Lung (tissue), 12 donors: ENCODE results near the gene TEDC1. TPM values are rescaled to one million over a fixed set of nuclear protein-coding genes. Genes with fewer than 3 reads are reported as not detected.

ENCODE experiments used
- ATAC-seq: fragments of 200-7000 bp; cut with Tn5 transposase; one replicate; pipeline ENCODE4 v1.9.1; 2020; ENCODE audit warnings: moderate number of reproducible peaks; ENCODE audit not compliant: insufficient read depth, low FRiP score
- DNase-seq, 3 donors: peaks; one replicate each; pipeline ENCODE4 v3.0.0-alpha.2; 2013 to 2017
- H3K27ac ChIP-seq, 2 donors: one replicate each; pipeline ENCODE4 v1.5.1; 2013; ENCODE audit warnings: mild to moderate bottlenecking in 2 of 2, moderate library complexity in 2 of 2, control low read depth in 1 of 2, inconsistent platforms in 1 of 2, low read depth in 1 of 2, low read length in 1 of 2
- H3K27me3 ChIP-seq, 3 donors: one replicate each; pipeline ENCODE4 v1.5.1; 2013; ENCODE audit warnings: low read length in 2 of 3; ENCODE audit not compliant: control insufficient read depth in 3 of 3, insufficient read depth in 3 of 3
- H3K36me3 ChIP-seq, 4 donors: one replicate each; pipeline ENCODE4 v1.5.1; 2013; ENCODE audit warnings: low read length in 4 of 4, mild to moderate bottlenecking in 1 of 4, moderate library complexity in 1 of 4; ENCODE audit not compliant: control insufficient read depth in 4 of 4, insufficient read depth in 4 of 4
- H3K4me1 ChIP-seq, 5 donors: one replicate each; pipeline ENCODE4 v1.5.1; 2013; ENCODE audit warnings: low read length in 5 of 5, mild to moderate bottlenecking in 2 of 5, moderate library complexity in 1 of 5; ENCODE audit not compliant: control insufficient read depth in 5 of 5, insufficient read depth in 5 of 5
- H3K4me3 ChIP-seq: one replicate; pipeline ENCODE4 v1.5.1; 2013; ENCODE audit warnings: mild to moderate bottlenecking, control low read depth, moderate library complexity
- H3K9ac ChIP-seq, 2 donors: one replicate each; pipeline ENCODE4 v1.5.1; 2013; ENCODE audit warnings: low read length in 2 of 2, control low read depth in 1 of 2; ENCODE audit not compliant: insufficient read depth in 1 of 2
- H3K9me3 ChIP-seq, 4 donors: one replicate each; pipeline ENCODE4 v1.5.1; 2013; ENCODE audit warnings: low read length in 3 of 4, mild to moderate bottlenecking in 1 of 4, moderate library complexity in 1 of 4; ENCODE audit not compliant: control insufficient read depth in 4 of 4, insufficient read depth in 3 of 4
- CTCF ChIP-seq: IDR thresholded peaks from 2 replicates; pipeline ENCODE4 v1.5.1; 2012; ENCODE audit warnings: mild to moderate bottlenecking; ENCODE audit errors: control extremely low read depth, extremely low read depth
- WGBS, 2 donors: extraction: QIAGEN DNeasy Blood & Tissue Kit; methylation state at CpG; one replicate each; pipeline ENCODE4 v1.1.7; 2013; 5-methylcytosine and 5-hydroxymethylcytosine counted together
- polyA plus RNA-seq, 2 donors: library from polyadenylated mRNA; stranded (reverse); fragments of 200-250 nt; gene quantifications; one replicate each; pipeline ENCODE4 v1.2.1, GENCODE V29; 2013
- total RNA-seq, 2 donors: library from RNA; depleted of rRNA in 1 of 2; stranded (reverse); fragments of >200 nt in 1 of 2; gene quantifications; one replicate each; pipeline ENCODE4 v1.2.1, GENCODE V29; 2014 to 2021
- donor health status: control.
- donor health status: control.
- donor health status: Bipolar disorder and iron deficiency.
- donor health status: healthy.
- donor health status: DM: yes; HTN: yes; CAD: no.

Gene TEDC1
- total and polyA plus RNA-seq, 4 donors = 5.8 to 20.8 (median 14.4) TPM

GRCh38 chr14:105469456-105470349 is 21.3 kb upstream of the TEDC1 start:
- no peak for TF ChIP-seq CTCF
- Histone ChIP-seq H3K9ac (no peak overlapping the region), H3K27me3 (no peaks in the 10 kb centered on the region), H3K9me3 (no peaks in the 10 kb centered on the region), H3K4me1 (peaks cover 4 to 69% (median 29%) of the 10 kb centered on the region in 5 donors), H3K27ac (peak overlapping the region; percentile 34 to 91), H3K36me3 (peaks cover 0 to 40% (median 10%) of the 10 kb centered on the region in 4 donors), H3K4me3 (no peak overlapping the region)
- DNase-seq = peak; percentile 56 to 78 (median 76)
- no peak for ATAC-seq
- WGBS, 2 donors = 63 to 74% methylated on average over 40 to 54 of the region's 54 CpGs

- DNase-seq (peak; percentile 37 to 51 (median 49)), ATAC-seq (no peak)
- no peak for TF ChIP-seq CTCF
- Histone ChIP-seq H3K27me3 (no peaks in the 10 kb centered on the region), H3K36me3 (peaks cover 0 to 32% (median 7%) of the 10 kb centered on the region in 4 donors), H3K9me3 (no peaks in the 10 kb centered on the region), H3K4me1 (peaks cover 4 to 71% (median 29%) of the 10 kb centered on the region in 5 donors), H3K9ac (peak overlapping the region in 1 of 2 donors; percentile 25), H3K4me3 (no peak overlapping the region), H3K27ac (peak overlapping the region; percentile 24 to 91)
- WGBS, 2 donors = 83 to 85% methylated on average over 34 of the region's 34 CpGs
Measured at GRCh38 chr14:105470350-105471296, 20.4 kb upstream of the TEDC1 start.

GRCh38 chr14:105471297-105471821 is 19.7 kb upstream of the TEDC1 start:
- DNase-seq = peak; percentile 88 to 93 (median 90)
- no peak for TF ChIP-seq CTCF
- H3K27me3 ChIP-seq = no peaks in the 10 kb centered on the region
- WGBS, 2 donors = 63 to 66% methylated on average over 16 to 19 of the region's 19 CpGs
- H3K9me3 ChIP-seq = no peaks in the 10 kb centered on the region
- H3K36me3 ChIP-seq = peaks cover 0 to 26% (median 6%) of the 10 kb centered on the region in 4 donors
- ATAC-seq = no peak
- H3K4me3 ChIP-seq = no peak overlapping the region
- peak overlapping the region; percentile 86 to 95 for H3K27ac ChIP-seq
- H3K4me1 ChIP-seq = peaks cover 4 to 74% (median 26%) of the 10 kb centered on the region in 5 donors
- no peak overlapping the region for H3K9ac ChIP-seq
